ENCODE data around the gene PTPRN2. TPM values are rescaled to one million over a fixed set of nuclear protein-coding genes. Genes with fewer than 3 reads are reported as not detected.
A peak's percentile ranks its signal among the peaks of the same experiment; 100 is the strongest.

Gene PTPRN2
- total RNA-seq, 1 experiment from 2014 or later, result 1.1 TPM

DNA sequence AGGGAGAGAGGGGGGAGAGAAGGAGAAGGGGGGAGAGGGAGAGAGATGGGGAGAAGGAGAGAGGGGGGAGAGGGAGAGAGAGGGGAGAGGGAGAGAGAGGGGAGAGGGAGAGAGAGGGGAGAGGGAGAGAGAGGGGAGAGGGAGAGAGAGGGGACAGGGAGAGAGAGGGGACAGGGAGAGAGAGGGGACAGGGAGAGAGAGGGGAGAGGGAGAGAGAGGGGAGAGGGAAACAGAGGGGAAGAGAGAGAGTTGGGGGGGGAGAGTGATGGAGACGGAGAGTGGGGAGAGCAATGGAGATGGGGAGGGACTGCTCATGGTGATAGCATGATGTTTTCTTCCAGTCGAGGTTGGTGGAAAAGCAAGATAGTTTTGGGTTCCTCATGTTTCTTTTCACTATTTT lies 1078.4 kb downstream of the PTPRN2 start:
- Histone ChIP-seq H3K36me3 (ENCODE audit: control insufficient read depth, insufficient read depth, low read length) (no peaks in the 10 kb centered on the region), H3K4me3 (ENCODE audit: low read depth in 2 of 2, low read length in 2 of 2) (no peak overlapping the region), H3K27ac (ENCODE audit: low read length) (no peak overlapping the region), H3K27me3 (ENCODE audit: control insufficient read depth, insufficient read depth, low read length) (peaks cover 9% of the 10 kb centered on the region), H3K4me1 (ENCODE audit: control insufficient read depth, insufficient read depth, low read length) (no peaks in the 10 kb centered on the region), H3K9me3 (ENCODE audit: control insufficient read depth, insufficient read depth, low read depth, low read length) (no peaks in the 10 kb centered on the region)
- ChIA-PET POLR2A (no interaction called here), CTCF (no interaction called here)
- TF ChIP-seq, protein P1, sequence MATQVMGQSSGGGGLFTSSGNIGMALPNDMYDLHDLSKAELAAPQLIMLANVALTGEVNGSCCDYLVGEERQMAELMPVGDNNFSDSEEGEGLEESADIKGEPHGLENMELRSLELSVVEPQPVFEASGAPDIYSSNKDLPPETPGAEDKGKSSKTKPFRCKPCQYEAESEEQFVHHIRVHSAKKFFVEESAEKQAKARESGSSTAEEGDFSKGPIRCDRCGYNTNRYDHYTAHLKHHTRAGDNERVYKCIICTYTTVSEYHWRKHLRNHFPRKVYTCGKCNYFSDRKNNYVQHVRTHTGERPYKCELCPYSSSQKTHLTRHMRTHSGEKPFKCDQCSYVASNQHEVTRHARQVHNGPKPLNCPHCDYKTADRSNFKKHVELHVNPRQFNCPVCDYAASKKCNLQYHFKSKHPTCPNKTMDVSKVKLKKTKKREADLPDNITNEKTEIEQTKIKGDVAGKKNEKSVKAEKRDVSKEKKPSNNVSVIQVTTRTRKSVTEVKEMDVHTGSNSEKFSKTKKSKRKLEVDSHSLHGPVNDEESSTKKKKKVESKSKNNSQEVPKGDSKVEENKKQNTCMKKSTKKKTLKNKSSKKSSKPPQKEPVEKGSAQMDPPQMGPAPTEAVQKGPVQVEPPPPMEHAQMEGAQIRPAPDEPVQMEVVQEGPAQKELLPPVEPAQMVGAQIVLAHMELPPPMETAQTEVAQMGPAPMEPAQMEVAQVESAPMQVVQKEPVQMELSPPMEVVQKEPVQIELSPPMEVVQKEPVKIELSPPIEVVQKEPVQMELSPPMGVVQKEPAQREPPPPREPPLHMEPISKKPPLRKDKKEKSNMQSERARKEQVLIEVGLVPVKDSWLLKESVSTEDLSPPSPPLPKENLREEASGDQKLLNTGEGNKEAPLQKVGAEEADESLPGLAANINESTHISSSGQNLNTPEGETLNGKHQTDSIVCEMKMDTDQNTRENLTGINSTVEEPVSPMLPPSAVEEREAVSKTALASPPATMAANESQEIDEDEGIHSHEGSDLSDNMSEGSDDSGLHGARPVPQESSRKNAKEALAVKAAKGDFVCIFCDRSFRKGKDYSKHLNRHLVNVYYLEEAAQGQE (IDR thresholded peaks at IDR 0.05; ENCODE audit: insufficient read depth in 1 of 2, low read depth in 2 of 2, low read length in 1 of 2), result no peak
- TF ChIP-seq TCF7L2 (IDR thresholded peaks at IDR 0.05; ENCODE audit: low read depth, low read length), result no peak
- no peak for TF ChIP-seq SIN3A (IDR thresholded peaks at IDR 0.05; ENCODE audit: borderline replicate concordance, insufficient read depth, low read depth, low read length)
- no peak for TF ChIP-seq POLR2AphosphoS5 (IDR thresholded peaks at IDR 0.05; ENCODE audit: low read depth, low read length)
- TF ChIP-seq, protein P2, sequence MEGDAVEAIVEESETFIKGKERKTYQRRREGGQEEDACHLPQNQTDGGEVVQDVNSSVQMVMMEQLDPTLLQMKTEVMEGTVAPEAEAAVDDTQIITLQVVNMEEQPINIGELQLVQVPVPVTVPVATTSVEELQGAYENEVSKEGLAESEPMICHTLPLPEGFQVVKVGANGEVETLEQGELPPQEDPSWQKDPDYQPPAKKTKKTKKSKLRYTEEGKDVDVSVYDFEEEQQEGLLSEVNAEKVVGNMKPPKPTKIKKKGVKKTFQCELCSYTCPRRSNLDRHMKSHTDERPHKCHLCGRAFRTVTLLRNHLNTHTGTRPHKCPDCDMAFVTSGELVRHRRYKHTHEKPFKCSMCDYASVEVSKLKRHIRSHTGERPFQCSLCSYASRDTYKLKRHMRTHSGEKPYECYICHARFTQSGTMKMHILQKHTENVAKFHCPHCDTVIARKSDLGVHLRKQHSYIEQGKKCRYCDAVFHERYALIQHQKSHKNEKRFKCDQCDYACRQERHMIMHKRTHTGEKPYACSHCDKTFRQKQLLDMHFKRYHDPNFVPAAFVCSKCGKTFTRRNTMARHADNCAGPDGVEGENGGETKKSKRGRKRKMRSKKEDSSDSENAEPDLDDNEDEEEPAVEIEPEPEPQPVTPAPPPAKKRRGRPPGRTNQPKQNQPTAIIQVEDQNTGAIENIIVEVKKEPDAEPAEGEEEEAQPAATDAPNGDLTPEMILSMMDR (IDR thresholded peaks at IDR 0.05), result no peak
- no peak for DNase-seq (ENCODE audit: low read depth, low spot score)
- in situ Hi-C loops (cut with HindIII; ENCODE audit: low pct_unique_long_range_greater_than_20kb, low sequenced_read_pairs), result no loop called here
- intact Hi-C loops (cut with micrococcal nuclease; ENCODE audit: unreplicated experiment), result no loop called here
- ATAC-seq, result no peak
- BruUV-seq (replicated peaks), result no TSS peak

DNA sequence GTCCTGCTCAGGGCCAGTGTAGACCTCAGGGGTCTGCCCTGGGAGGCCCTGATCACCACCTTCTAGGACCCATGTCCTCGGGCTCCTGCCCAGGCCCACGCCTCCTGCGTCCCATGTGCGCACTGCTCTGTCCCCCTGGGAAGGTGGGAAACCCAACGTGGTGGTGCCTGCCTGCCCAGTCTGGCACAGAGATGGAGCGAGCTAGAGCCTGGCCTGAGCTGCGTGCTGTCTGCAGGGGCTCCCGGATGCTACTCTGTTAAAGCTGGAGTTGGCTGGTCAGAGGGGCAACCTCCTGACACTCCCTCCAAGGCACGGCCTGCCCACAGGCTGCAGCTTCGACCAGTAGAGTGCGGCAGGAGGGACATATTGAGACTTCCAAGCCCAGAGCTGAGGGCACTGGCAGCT lies 1079.1 kb downstream of the PTPRN2 start:
- in situ Hi-C loops (cut with HindIII; ENCODE audit: low pct_unique_long_range_greater_than_20kb, low sequenced_read_pairs), result no loop called here
- Histone ChIP-seq H3K27ac (ENCODE audit: low read length) (no peak overlapping the region), H3K36me3 (ENCODE audit: control insufficient read depth, insufficient read depth, low read length) (no peaks in the 10 kb centered on the region), H3K27me3 (ENCODE audit: control insufficient read depth, insufficient read depth, low read length) (peaks cover 9% of the 10 kb centered on the region), H3K4me3 (ENCODE audit: low read depth in 2 of 2, low read length in 2 of 2) (no peak overlapping the region), H3K9me3 (ENCODE audit: control insufficient read depth, insufficient read depth, low read depth, low read length) (no peaks in the 10 kb centered on the region), H3K4me1 (ENCODE audit: control insufficient read depth, insufficient read depth, low read length) (no peaks in the 10 kb centered on the region)
- ATAC-seq, result peak; percentile 42; the same call in 1 of the 2 replicates
- no peak for DNase-seq (ENCODE audit: low read depth, low spot score)
- ChIA-PET POLR2A (no interaction called here), CTCF (interaction anchor here (0.5 kb wide), 1 partner anchor 31 kb away, joined by 3 read pairs; no protein-coding TSS in a partner anchor)
- no peak for TF ChIP-seq SIN3A (IDR thresholded peaks at IDR 0.05; ENCODE audit: borderline replicate concordance, insufficient read depth, low read depth, low read length)
- no peak for TF ChIP-seq POLR2AphosphoS5 (IDR thresholded peaks at IDR 0.05; ENCODE audit: low read depth, low read length)
- TF ChIP-seq, protein P2 (IDR thresholded peaks at IDR 0.05), result no peak
- no peak for TF ChIP-seq TCF7L2 (IDR thresholded peaks at IDR 0.05; ENCODE audit: low read depth, low read length)
- TF ChIP-seq, protein P1 (IDR thresholded peaks at IDR 0.05; ENCODE audit: insufficient read depth in 1 of 2, low read depth in 2 of 2, low read length in 1 of 2), result no peak
- BruUV-seq (replicated peaks), result no TSS peak
- intact Hi-C loops (cut with micrococcal nuclease; ENCODE audit: unreplicated experiment), result no loop called here
